Kidney (tissue), 14 donors: ENCODE measurements around the gene SH2D6. TPM values are rescaled to one million over a fixed set of nuclear protein-coding genes. Genes with fewer than 3 reads are reported as not detected.
"Not testable (repeated sequence)": the region's sequence is repeated elsewhere in the genome, so short reads cannot be mapped to it uniquely, and the experiment has no call there.

Experiments used
- DNase-seq, 5 donors: peaks; one replicate each; pipeline ENCODE4 v3.0.0-alpha.2; 2013 to 2020
- FAIRE-seq: peaks from 2 replicates; lab custom pipeline; 2012; peaks lifted over from hg19 to GRCh38; lab: Jason Lieb, UNC
- H3K27ac ChIP-seq, 2 donors: one replicate each; pipeline ENCODE4 v1.7.0; 2013; ENCODE audit warnings: low read depth in 2 of 2, low read length in 2 of 2, inconsistent platforms in 1 of 2
- H3K27me3 ChIP-seq: one replicate; pipeline ENCODE4 v1.7.1; 2013; ENCODE audit warnings: low read length, inconsistent platforms; ENCODE audit not compliant: control insufficient read depth, insufficient read depth
- H3K36me3 ChIP-seq, 3 donors: one replicate each; pipeline versions ENCODE4 v1.7.0 to v1.7.1; 2013; ENCODE audit warnings: low read length in 3 of 3, control low read depth in 1 of 3, inconsistent platforms in 1 of 3; ENCODE audit not compliant: insufficient read depth in 3 of 3, control insufficient read depth in 2 of 3
- H3K4me1 ChIP-seq, 3 donors: one replicate each; pipeline versions ENCODE4 v1.7.0 to v1.7.1; 2013; ENCODE audit warnings: low read length in 3 of 3, inconsistent platforms in 1 of 3, low read depth in 1 of 3; ENCODE audit not compliant: control insufficient read depth in 2 of 3, insufficient read depth in 2 of 3
- H3K4me3 ChIP-seq, 3 donors: one replicate each; pipeline versions ENCODE4 v1.7.0 to v1.8.1; 2013; ENCODE audit warnings: low read length in 3 of 3, control low read depth in 1 of 3, inconsistent platforms in 1 of 3
- H3K9ac ChIP-seq, 3 donors: one replicate each; pipeline versions ENCODE4 v1.7.0 to v1.7.1; 2013; ENCODE audit warnings: low read length in 3 of 3, control low read depth in 1 of 3, inconsistent platforms in 1 of 3
- H3K9me3 ChIP-seq, 3 donors: one replicate each; pipeline versions ENCODE4 v1.7.0 to v1.7.1; 2013; ENCODE audit warnings: low read length in 3 of 3, control low read depth in 1 of 3, inconsistent platforms in 1 of 3; ENCODE audit not compliant: control insufficient read depth in 2 of 3, insufficient read depth in 1 of 3
- intact Hi-C: fragments of 100-400 bp; cut with DNase I; formaldehyde crosslinking; loops from one replicate; pipeline ENCODE4 v1.11.1; 2022
- polyA plus RNA-seq: library from polyadenylated mRNA; stranded (reverse); fragments of 350-450 nt; fragmentation: Illumina TruSeq; extraction: RNeasy Lipid Tissue Mini Kit (QIAGEN cat#74804); gene quantifications from one replicate; pipeline ENCODE4 v1.2.3, GENCODE V29; 2014; ENCODE audit warnings: low read depth, low replicate concordance; ENCODE audit not compliant: insufficient read depth
- total RNA-seq: library from RNA; stranded (reverse); fragmentation: NEBNext Ultra II Directional; extraction: Animal tissue kit (Norgen Biotek cat#: 25700); gene quantifications from one replicate; pipeline ENCODE4 v1.2.1, GENCODE V29; 2021
- TF ChIP-seq, protein P1 (sequence below): IDR thresholded peaks from 3 replicates; pipeline ENCODE4 v1.5.1; 2012; ENCODE audit warnings: mild to moderate bottlenecking, moderate library complexity, borderline replicate concordance; ENCODE audit not compliant: insufficient read depth; ENCODE audit errors: extremely low read depth
- donor health status: control.
- donor health status: control.
- donor health status: control.
- donor health status: control.
- donor health status: control.
- donor health status: DM: yes; HTN: yes; CAD: no.
- donor health status: Normal renal cell carcinoma (clear cell type).

SH2D6 gene
- total and polyA plus RNA-seq, 2 donors from 2014 or later, result 0.98 to 3.2 TPM

DNA sequence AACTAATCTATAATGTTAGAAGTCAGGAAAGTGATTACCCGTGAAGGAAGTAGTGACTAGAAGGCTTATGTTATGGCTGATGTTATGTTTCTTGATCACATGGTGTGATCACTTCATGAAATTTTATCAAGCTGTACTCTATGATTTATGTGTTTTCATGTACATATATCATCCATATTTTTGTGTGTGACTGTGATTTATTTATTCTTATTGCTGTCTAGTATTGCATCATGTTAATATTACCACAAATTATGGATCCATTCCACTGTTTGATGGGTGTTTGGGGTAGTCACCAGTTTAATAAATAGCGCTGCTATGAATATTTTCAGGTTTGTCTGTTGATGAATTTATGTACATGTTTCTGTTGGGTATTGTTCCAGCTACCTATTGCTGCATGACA, 59.4 kb downstream of the SH2D6 start:
- Histone ChIP-seq H3K4me3 (no peak overlapping the region), H3K9ac (no peak overlapping the region), H3K36me3 (no peaks in the 10 kb centered on the region), H3K4me1 (peaks cover 0 to 9% (median 2%) of the 10 kb centered on the region in 3 donors), H3K9me3 (no peaks in the 10 kb centered on the region), H3K27ac (no peak overlapping the region), H3K27me3 (no peaks in the 10 kb centered on the region)
- DNase-seq (no peak), FAIRE-seq (no peak)
- intact Hi-C loops, result no loop called here
- TF ChIP-seq, protein P1, sequence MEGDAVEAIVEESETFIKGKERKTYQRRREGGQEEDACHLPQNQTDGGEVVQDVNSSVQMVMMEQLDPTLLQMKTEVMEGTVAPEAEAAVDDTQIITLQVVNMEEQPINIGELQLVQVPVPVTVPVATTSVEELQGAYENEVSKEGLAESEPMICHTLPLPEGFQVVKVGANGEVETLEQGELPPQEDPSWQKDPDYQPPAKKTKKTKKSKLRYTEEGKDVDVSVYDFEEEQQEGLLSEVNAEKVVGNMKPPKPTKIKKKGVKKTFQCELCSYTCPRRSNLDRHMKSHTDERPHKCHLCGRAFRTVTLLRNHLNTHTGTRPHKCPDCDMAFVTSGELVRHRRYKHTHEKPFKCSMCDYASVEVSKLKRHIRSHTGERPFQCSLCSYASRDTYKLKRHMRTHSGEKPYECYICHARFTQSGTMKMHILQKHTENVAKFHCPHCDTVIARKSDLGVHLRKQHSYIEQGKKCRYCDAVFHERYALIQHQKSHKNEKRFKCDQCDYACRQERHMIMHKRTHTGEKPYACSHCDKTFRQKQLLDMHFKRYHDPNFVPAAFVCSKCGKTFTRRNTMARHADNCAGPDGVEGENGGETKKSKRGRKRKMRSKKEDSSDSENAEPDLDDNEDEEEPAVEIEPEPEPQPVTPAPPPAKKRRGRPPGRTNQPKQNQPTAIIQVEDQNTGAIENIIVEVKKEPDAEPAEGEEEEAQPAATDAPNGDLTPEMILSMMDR, result no peak

DNA sequence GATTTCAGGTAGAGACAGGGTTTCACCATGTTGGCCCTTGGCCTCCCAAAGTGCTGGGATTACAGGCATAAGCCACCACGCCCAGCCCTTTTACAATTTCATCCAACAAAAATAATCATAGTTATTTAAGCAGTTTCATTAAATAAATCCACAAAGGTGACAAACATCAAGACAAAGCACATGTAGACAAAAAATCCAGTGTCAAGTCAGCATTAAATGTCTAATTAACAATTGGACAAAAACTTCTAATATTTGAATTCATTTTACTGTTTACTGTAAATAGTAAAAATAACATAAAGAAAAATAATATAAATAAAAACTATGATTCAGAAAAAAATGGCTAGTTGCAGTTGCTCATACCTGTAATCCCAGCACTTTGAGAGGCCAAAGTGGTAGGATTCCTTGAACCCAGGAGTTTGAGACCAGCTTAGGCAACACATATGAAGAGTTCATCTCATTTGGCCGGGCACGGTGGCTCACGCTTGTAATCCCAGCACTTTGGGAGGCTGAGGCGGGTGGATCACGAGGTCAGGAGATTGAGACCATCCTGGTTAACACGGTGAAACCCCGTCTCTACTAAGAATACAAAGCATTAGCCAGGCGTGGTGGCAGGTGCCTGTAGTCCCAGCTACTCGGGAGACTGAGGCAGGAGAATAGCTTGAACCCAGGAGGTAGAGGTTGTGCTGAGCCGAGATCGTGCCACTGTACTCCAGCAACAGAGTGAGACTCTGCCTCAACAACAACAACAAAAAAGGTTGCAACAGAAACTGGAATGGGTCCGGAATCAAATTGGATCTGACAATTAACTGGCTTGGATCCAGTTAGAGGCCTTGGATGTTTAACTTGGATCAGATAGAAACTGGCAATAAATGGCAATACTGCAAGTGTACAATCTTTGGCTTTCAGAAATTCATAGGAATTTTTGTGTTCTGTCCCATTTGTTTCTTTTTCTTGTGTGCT, 63.6 kb downstream of the SH2D6 start:
- Histone ChIP-seq H3K27ac (no peak overlapping the region), H3K27me3 (no peaks in the 10 kb centered on the region), H3K4me3 (no peak overlapping the region), H3K9me3 (no peaks in the 10 kb centered on the region), H3K36me3 (no peaks in the 10 kb centered on the region), H3K4me1 (no peaks in the 10 kb centered on the region), H3K9ac (no peak overlapping the region)
- DNase-seq (no peak), FAIRE-seq (no peak)
- TF ChIP-seq, protein P1, result no peak
- intact Hi-C loops, result no loop called here

DNA sequence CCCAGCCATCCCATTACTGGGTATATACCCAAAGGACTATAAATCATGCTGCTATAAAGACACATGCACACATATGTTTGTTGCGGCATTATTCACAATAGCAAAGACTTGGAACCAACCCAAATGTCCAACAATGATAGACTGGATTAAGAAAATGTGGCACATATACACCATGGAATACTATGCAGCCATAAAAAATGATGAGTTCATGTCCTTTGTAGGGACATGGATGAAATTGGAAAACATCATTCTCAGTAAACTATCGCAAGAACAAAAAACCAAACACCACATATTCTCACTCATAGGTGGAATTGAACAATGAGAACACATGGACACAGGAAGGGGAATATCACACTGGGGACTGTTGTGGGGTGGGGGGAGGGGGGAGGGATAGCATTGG, 66.1 kb downstream of the SH2D6 start:
- H3K9ac ChIP-seq, intact Hi-C loops, FAIRE-seq, H3K27ac ChIP-seq, H3K4me1 ChIP-seq, H3K4me3 ChIP-seq, H3K27me3 ChIP-seq, H3K36me3 ChIP-seq, H3K9me3 ChIP-seq, DNase-seq: not testable (repeated sequence)

DNA sequence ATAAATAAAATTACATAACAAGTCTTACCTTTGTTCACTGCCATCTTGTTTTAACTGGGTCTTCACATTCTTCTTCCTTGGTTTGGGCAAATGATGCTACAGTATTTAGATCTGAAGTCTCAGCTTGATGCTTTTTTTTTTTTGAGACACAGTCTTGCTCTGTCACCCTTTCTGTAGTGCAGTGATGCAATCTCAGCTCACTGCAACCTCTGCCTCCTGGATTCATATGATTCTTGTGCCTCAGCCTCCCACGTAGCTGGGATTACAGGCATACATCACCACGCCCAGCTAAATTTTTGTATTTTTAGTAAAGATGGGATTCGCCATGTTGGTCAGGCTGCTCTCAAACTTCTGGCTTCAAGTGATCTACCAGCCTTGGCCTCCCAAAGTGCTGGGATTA, 67.3 kb downstream of the SH2D6 start:
- no peak for FAIRE-seq
- TF ChIP-seq, protein P1, result no peak
- no peak for DNase-seq
- Histone ChIP-seq H3K36me3 (no peaks in the 10 kb centered on the region), H3K27me3 (no peaks in the 10 kb centered on the region), H3K27ac (no peak overlapping the region), H3K4me3 (no peak overlapping the region), H3K9me3 (no peaks in the 10 kb centered on the region), H3K9ac (no peak overlapping the region), H3K4me1 (no peaks in the 10 kb centered on the region)
- intact Hi-C loops, result no loop called here
